Measurements from ENCODE around the gene OR1K1.
A peak's percentile ranks its signal among the peaks of the same experiment; 100 is the strongest.
"Not testable (repeated sequence)": the region's sequence is repeated elsewhere in the genome, so short reads cannot be mapped to it uniquely, and the experiment has no call there.

The OR1K1 gene

GRCh38 chr9:122822056-122822455 lies 22.1 kb downstream of the OR1K1 start:
- no peak for TF ChIP-seq CTCF (IDR thresholded peaks at IDR 0.05; ENCODE audit: low read depth, low read length)
- DNase-seq (ENCODE audit: extremely low read depth, low read depth) = no peak

- no peak for DNase-seq (ENCODE audit: extremely low read depth, low read depth)
- TF ChIP-seq CTCF (IDR thresholded peaks at IDR 0.05; ENCODE audit: low read depth, low read length) = no peak
These were observed 23.0 kb downstream of the OR1K1 start for GRCh38 chr9:122822938-122823337.

- no peak for DNase-seq (ENCODE audit: extremely low read depth, low read depth)
- no peak for TF ChIP-seq CTCF (IDR thresholded peaks at IDR 0.05; ENCODE audit: low read depth, low read length)
These were observed 27.8 kb downstream of the OR1K1 start for GRCh38 chr9:122827761-122828093.

- not testable (repeated sequence) for DNase-seq (ENCODE audit: extremely low read depth, low read depth)
These were observed 29.0 kb downstream of the OR1K1 start for GRCh38 chr9:122828965-122829284.

GRCh38 chr9:122832194-122832593 lies 32.3 kb downstream of the OR1K1 start:
- TF ChIP-seq CTCF (IDR thresholded peaks at IDR 0.05; ENCODE audit: low read depth, low read length) = no peak
- DNase-seq (ENCODE audit: extremely low read depth, low read depth) = no peak

GRCh38 chr9:122835313-122835731 lies 35.4 kb downstream of the OR1K1 start:
- no peak for DNase-seq (ENCODE audit: extremely low read depth, low read depth)
- peak; percentile 0; the same call in 1 of the 2 replicates for TF ChIP-seq CTCF (IDR thresholded peaks at IDR 0.05; ENCODE audit: low read depth, low read length)

- no peak for TF ChIP-seq CTCF (IDR thresholded peaks at IDR 0.05; ENCODE audit: low read depth, low read length)
- DNase-seq (ENCODE audit: extremely low read depth, low read depth) = no peak
These were observed 37.4 kb downstream of the OR1K1 start for GRCh38 chr9:122837266-122837850.

GRCh38 chr9:122838441-122838840 lies 38.5 kb downstream of the OR1K1 start:
- not testable (repeated sequence) for DNase-seq (ENCODE audit: extremely low read depth, low read depth)
